Measurements from ENCODE around the gene TBC1D30. TPM values are rescaled to one million over a fixed set of nuclear protein-coding genes. Genes with fewer than 3 reads are reported as not detected.

TBC1D30 gene
- polyA plus RNA-seq, 2 of the 4 experiments (the other 2 are of a cell fraction), result 0.65 to 3.5 TPM

DNA sequence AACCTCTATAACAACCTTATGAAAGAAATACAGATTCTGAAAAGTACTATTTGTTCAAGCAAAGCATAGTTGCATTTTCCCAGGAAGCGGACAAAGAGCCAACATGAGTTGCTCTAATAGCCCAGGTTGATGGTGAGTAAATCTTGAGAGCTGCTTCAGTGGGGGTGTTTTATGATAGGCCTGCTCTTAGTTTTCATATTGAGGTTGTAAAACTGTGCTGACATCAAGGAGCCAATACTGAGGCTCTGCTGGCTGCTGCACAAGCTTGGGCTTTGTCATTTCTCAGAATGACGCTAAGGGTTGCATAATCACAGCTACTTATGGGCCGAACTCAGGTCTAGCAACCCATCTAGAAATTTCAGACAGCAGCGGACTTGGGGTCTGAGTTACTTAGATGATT is 11.5 kb downstream of the TBC1D30 start:
- Histone ChIP-seq H3K9me3 (no peaks in the 10 kb centered on the region), H3K4me1 (no peaks in the 10 kb centered on the region), H3K4me2 (no peak overlapping the region), H3K4me3 (no peak overlapping the region), H3K27ac (no peak overlapping the region)
- ChIA-PET CTCF (interaction anchor here (1.0 to 1.1 kb wide), 3 partner anchors 9 to 138 kb away, joined by 3 read pairs; no protein-coding TSS in a partner anchor), POLR2A (no interaction called here)
- DNase-seq (ENCODE audit: low read depth in 1 of 2, low spot score in 1 of 2), result no peak
- no peak for ATAC-seq
- FAIRE-seq, result no peak
- 92% methylated on average over 4 of the region's 4 CpGs for WGBS (ENCODE audit: missing lambda C conversion rate)
- TF ChIP-seq, protein P1, sequence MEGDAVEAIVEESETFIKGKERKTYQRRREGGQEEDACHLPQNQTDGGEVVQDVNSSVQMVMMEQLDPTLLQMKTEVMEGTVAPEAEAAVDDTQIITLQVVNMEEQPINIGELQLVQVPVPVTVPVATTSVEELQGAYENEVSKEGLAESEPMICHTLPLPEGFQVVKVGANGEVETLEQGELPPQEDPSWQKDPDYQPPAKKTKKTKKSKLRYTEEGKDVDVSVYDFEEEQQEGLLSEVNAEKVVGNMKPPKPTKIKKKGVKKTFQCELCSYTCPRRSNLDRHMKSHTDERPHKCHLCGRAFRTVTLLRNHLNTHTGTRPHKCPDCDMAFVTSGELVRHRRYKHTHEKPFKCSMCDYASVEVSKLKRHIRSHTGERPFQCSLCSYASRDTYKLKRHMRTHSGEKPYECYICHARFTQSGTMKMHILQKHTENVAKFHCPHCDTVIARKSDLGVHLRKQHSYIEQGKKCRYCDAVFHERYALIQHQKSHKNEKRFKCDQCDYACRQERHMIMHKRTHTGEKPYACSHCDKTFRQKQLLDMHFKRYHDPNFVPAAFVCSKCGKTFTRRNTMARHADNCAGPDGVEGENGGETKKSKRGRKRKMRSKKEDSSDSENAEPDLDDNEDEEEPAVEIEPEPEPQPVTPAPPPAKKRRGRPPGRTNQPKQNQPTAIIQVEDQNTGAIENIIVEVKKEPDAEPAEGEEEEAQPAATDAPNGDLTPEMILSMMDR (IDR thresholded peaks at IDR 0.05), result no peak
- no peak for TF ChIP-seq ATOH8 (CRISPR knock-in tag; IDR thresholded peaks at IDR 0.05; ENCODE audit: low read depth)
- no peak for TF ChIP-seq ZC3H11A (IDR thresholded peaks at IDR 0.05)
- no peak for TF ChIP-seq ESRRA (IDR thresholded peaks at IDR 0.05; ENCODE audit: borderline replicate concordance, low read length)
- no peak for TF ChIP-seq EHMT2 (IDR thresholded peaks at IDR 0.05; ENCODE audit: low read depth)
- no peak for TF ChIP-seq RCOR1 (IDR thresholded peaks at IDR 0.05; ENCODE audit: low read depth, low read length)
- no peak for TF ChIP-seq NR3C1 (IDR thresholded peaks at IDR 0.05)
- TF ChIP-seq HDAC2 (IDR thresholded peaks at IDR 0.05), result no peak
- TF ChIP-seq RAD21 (conservative IDR thresholded peaks at IDR 0.05 in 1 of 2, IDR thresholded peaks at IDR 0.05 in 1 of 2), result no peak

GRCh38 chr12:64836856-64837255 is 12.4 kb downstream of the TBC1D30 start:
- Histone ChIP-seq H3K4me3 (no peak overlapping the region), H3K9me3 (no peaks in the 10 kb centered on the region), H3K4me1 (no peaks in the 10 kb centered on the region), H3K27ac (no peak overlapping the region), H3K4me2 (no peak overlapping the region)
- ChIA-PET POLR2A (no interaction called here), CTCF (no interaction called here)
- 93% methylated on average over 3 of the region's 3 CpGs for WGBS (ENCODE audit: missing lambda C conversion rate)
- ATAC-seq, result no peak
- DNase-seq (ENCODE audit: low read depth in 1 of 2, low spot score in 1 of 2), result no peak
- no peak for FAIRE-seq
- TF ChIP-seq E2F6 (IDR thresholded peaks at IDR 0.05; ENCODE audit: borderline replicate concordance, low read depth), result no peak
- TF ChIP-seq REST (IDR thresholded peaks at IDR 0.05), result no peak
- TF ChIP-seq, protein P2, sequence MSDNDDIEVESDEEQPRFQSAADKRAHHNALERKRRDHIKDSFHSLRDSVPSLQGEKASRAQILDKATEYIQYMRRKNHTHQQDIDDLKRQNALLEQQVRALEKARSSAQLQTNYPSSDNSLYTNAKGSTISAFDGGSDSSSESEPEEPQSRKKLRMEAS (IDR thresholded peaks at IDR 0.05), result no peak
- TF ChIP-seq FOSB (CRISPR knock-in tag; IDR thresholded peaks at IDR 0.05), result no peak
- no peak for TF ChIP-seq FOSL2 (IDR thresholded peaks at IDR 0.05)
- TF ChIP-seq FOSL2 (CRISPR knock-in tag; IDR thresholded peaks at IDR 0.05), result no peak
- no peak for TF ChIP-seq EP300 (IDR thresholded peaks at IDR 0.05)

DNA sequence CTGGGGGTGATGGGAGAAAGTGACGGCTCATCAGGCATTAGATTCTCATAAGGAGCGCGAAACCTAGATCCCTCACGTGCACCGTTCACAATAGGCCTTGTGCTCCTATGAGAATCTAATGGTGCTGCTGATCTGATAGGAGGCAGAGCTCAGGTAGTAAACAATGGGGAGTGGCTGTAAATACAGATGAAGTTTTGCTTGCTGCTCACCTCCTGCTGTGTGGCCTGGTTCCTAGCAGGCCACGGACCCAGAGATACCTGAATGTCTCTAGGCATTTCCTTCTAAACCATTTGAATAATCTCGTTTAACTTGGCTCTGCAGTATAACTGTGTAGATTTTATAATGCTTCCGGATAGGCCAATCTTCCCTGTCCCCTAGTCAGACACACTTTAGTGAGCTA is 13.0 kb downstream of the TBC1D30 start:
- DNase-seq (ENCODE audit: low read depth in 1 of 2, low spot score in 1 of 2) (no peak), FAIRE-seq (no peak), ATAC-seq (no peak)
- Histone ChIP-seq H3K9me3 (no peaks in the 10 kb centered on the region), H3K4me2 (no peak overlapping the region), H3K27ac (no peak overlapping the region), H3K4me1 (no peaks in the 10 kb centered on the region), H3K4me3 (no peak overlapping the region)
- WGBS (ENCODE audit: missing lambda C conversion rate), result 71% methylated on average over 8 of the region's 8 CpGs
- ChIA-PET CTCF (no interaction called here), POLR2A (no interaction called here)
- TF ChIP-seq KDM5A (IDR thresholded peaks at IDR 0.05) (no peak), FOSL2 (IDR thresholded peaks at IDR 0.05) (no peak), FOSL2 (CRISPR knock-in tag; IDR thresholded peaks at IDR 0.05) (no peak), CHD4 (IDR thresholded peaks at IDR 0.05; ENCODE audit: borderline replicate concordance) (no peak)

Measured in A549 (cell line).